ENCODE measurements around the gene NBPF11.
"Not testable (repeated sequence)": the region's sequence is repeated elsewhere in the genome, so short reads cannot be mapped to it uniquely, and the experiment has no call there.

NBPF11 gene

DNA sequence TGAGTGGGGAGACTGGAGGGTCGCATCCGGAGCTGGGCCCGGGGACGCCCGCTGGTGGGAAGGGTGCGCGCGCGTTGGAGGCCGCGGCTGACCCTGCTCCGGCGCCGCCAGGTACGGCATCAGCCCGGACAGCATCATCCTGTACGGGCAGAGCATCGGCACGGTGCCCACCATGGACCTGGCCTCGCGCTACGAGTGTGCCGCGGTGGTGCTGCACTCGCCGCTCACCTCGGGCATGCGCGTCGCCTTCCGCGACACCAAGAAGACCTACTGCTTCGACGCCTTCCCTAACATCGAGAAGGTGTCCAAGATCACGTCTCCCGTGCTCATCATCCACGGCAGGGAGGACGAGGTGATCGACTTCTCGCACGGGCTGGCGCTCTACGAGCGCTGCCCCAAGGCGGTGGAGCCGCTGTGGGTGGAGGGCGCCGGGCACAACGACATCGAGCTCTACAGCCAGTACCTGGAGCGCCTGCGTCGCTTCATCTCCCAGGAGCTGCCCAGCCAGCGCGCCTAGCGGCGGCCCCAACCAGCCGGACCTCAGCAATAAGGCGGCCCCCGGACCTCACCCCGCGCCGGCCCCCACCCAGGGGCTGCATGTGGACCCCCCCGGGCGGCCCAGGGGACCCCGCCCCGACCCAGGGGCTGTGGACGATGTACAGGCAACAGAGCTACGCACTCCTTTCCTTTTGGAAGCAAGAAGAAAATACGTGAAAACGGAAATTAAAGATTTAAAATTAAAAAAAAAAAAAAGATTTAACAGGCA lies 2.8 kb downstream of the NBPF11 start:
- not testable (repeated sequence) for DNase-seq

GRCh38 chr1:148147052-148147838 lies 4.8 kb downstream of the NBPF11 start:
- not testable (repeated sequence) for DNase-seq

- DNase-seq: not testable (repeated sequence)
These were observed 5.7 kb downstream of the NBPF11 start for GRCh38 chr1:148146191-148146997.

- DNase-seq: not testable (repeated sequence)
These were observed 8.9 kb downstream of the NBPF11 start for GRCh38 chr1:148143223-148143622.

DNA sequence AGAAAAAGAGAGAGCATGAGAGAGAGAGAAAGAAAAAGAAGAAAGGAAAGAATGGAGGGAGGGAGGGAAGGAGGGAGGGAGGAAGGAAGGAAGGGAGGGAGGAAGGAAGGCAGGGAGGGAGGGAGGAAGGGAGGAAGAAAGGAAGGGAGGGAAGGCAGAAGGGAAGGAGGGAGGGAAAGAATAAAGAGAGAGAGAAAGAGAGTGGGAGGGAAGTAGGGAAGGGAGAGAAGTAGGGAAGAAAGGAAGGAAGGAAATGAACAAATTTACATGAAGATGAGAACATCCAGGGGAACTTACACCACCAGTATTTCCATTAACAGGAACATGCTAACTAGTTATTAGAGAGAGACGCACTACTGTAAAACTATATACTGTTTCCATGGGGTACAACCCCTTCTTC lies 10.1 kb downstream of the NBPF11 start:
- not testable (repeated sequence) for DNase-seq

DNA sequence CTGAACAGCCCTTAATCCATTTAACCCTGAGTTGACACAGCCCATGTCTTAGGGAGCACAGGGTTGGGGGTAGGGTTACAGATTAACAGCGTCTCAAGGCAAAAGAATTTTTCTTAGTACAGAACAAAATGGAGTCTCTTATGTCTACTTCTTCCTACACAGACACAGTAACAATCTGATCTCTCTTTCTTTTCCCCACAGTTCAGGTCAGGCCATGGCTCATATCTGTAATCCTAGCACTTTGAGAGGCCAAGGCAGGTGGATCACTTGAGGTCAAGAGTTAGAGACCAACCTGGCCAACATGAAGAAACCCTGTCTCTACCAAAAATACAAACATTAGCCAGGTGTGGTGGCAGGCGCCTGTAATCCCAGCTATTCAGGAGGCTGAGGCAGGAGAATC lies 13.5 kb downstream of the NBPF11 start:
- DNase-seq: not testable (repeated sequence)

- peak; percentile 48 for DNase-seq
These were observed 29.7 kb downstream of the NBPF11 start for GRCh38 chr1:148122341-148122740.

DNA sequence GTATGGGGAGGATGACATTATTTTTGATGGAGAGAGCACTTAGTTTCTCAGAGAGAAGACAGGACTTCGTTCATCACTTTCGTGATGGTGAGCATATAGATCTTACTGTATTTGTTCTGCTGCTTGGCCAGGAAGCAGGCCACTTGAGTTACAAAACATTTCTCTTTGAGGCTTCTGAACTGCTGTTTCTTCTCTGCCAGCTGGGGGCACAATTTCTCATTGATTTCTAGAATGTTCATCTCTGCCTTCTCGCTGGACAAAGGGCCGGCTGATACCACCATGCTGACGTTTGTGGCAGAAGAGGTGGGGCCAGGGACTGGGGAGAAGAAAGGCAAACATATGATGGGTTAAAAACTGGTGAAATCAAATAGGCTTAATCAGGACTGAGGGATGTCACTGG lies 31.7 kb downstream of the NBPF11 start:
- not testable (repeated sequence) for DNase-seq

- DNase-seq: not testable (repeated sequence)
These were observed 56.3 kb downstream of the NBPF11 start for GRCh38 chr1:148095732-148096131.

DNA sequence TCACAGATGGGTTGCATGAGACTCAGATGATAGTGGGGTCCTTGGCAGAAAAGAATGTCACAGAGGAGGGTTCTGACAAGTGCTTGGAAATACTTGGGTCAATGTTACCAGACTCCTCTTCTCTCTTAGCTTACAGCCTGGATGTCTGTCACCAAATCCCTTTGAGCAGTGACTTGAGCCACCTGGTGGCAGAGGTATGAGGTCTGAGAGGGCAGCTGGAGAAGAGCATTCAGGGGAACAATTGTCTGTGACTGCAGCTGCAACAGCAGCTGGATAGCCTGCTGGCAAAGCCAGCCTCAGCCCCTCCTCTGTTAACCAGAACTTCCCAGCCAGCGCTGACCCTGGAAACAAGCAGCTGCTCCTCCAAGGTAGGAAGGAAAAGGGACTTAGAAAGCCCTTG lies 65.9 kb downstream of the NBPF11 start:
- DNase-seq: not testable (repeated sequence)

DNA sequence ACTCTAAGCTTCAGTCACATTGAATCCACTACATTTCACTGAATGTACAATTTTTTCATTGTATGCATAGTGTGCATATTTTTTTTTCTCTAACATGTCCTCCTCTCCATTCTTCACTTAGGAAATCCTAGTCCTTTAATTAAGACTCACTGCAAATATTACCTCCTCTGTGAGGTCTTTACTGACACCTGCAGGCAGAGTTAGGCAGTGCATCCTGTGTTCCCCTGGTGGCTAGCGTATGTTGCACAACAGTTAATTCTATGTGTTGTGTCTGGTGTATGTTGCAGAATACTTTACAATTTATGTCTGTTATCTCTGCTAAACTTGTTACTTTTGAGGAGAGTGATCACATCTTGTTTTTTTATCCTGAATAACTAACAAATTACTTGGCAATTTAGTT lies 70.9 kb downstream of the NBPF11 start:
- DNase-seq: not testable (repeated sequence)

DNA sequence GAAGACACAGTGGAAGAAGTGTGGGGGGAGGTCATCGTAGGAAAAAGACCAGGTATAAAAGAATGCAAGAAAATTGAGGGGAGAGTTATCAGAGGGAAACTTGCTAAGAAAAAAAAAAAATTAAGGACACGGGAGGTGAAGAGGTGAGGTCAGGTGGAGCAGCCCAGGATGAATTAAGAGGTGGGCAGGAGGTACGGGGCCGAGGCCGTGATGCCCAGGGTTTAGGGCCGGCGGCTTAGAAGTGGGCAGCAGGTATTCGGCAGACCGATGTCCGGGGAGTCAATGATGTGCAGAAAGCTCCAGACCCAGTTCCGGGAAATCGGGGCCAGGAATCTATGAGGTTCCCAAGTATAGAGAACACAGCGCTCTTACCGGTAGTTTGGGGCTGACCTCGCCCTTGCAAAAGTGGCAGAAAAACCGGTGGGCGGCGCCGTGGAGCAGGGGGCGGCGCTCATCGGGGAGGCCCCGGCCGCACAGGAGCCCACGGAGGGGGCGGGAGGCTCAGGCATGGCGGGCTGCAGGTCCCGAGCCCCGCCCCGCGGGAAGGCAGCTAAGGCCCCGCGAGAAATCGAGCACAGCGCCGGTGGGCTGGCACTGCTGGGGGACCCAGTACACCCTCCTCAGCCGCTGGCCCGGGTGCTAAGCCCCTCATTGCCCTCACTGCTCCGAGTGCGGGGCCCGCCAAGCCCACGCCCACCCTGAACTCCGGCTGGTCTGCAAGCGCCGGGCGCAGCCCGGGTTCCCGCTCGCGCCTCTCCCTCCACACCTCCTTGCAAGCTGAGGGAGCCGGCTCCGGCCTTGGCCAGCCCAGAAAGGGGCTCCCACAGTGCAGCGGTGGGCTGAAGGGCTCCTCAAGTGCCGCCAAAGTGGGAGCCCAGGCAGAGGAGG lies 73.2 kb downstream of the NBPF11 start:
- DNase-seq: not testable (repeated sequence)

DNA sequence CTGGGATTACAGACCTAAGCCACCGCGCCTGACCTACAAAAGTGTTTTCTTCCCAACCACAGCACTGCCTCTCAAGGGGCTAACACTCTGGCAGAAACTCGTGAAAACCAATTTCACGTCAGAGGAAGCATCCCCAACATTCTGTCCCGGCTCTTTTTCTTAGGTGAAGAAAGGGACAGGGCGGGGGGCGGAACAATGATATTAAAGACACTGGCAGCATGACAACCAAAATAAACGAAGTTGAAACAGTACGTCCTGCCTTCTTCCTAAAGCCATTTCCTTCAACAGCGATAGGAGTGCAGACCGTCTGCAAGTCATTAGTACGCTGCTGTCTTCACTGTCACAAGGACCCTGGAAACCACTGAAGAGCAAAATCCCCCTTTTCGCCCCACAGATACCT lies 74.0 kb downstream of the NBPF11 start:
- DNase-seq: not testable (repeated sequence)

DNA sequence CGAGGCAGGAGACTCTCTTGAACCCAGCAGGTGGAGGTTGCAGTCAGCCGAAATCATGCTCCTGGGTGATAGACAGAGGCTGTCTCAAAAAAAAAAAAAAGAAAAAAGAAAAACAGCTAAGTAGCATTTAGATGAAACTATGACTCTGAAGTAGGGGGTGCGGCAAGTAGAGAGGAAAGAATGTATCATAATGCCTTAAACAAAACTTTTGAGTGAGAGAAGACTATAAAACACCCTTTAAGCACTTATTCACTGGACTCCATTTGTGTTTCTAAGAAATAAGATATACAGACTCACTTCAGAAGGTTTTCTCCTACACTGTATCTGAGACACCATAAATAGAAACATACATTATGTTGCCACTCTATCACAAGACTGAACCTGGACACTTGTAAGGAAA lies 74.6 kb downstream of the NBPF11 start:
- DNase-seq: not testable (repeated sequence)

GRCh38 chr1:148073392-148073791 lies 78.7 kb downstream of the NBPF11 start:
- not testable (repeated sequence) for DNase-seq

DNA sequence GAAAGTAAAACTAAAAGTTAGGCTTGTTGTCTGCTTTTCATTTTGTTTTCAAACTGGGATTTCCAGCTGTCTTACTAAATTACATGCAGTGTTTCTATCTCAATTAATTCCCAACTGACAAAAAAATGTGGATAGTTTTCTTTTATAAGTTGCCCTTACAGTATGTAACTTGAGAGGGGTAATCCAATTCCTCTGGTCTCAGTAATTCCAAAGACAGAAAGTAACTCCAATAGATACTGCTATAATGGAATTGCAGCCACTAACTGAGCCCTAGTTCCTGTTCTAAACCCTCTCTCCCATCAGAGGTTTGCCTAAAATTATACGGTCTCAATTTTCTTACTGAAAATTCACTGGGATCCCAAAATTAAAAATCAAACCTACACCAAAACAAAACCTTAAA lies 83.5 kb downstream of the NBPF11 start:
- not testable (repeated sequence) for DNase-seq

- not testable (repeated sequence) for DNase-seq
These were observed 83.9 kb downstream of the NBPF11 start for GRCh38 chr1:148068201-148068600.

DNA sequence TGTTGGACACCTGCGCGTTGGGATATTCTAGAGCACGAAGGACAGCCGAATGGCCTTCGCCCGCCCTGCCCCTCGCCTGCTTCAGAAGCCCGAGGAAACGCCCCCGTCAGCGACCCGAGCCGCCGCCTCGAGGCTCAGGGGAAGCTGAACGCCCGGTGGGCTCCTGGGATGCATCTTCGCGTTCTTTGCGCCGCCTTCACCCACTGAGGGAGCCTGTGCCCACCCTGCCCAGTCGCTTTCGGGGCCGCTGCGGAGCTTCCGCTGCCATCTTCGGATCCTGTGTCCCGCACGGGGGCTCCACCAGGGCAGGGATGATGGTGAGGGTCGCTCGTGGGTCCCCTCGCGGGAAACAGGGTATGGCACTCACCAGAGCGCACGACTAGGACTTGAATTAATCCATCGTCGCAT lies 91.8 kb downstream of the NBPF11 start:
- DNase-seq: peak; percentile 14

GRCh38 chr1:148057384-148057783 lies 94.7 kb downstream of the NBPF11 start:
- DNase-seq: not testable (repeated sequence)

All from left hindlimb (tissue), 1 donor.